GM19238 (cell line): ENCODE results near the gene DGKQ.

Experiments used
- DNase-seq: peaks from one replicate; pipeline ENCODE4 v3.0.0; 2011; ENCODE audit warnings: low spot score; ENCODE audit not compliant: insufficient read length

Gene DGKQ

GRCh38 chr4:962231-963208 is 10.8 kb downstream of the DGKQ start:
- no peak for DNase-seq

- no peak for DNase-seq
Measured at GRCh38 chr4:961351-962230, 11.8 kb downstream of the DGKQ start.

GRCh38 chr4:960636-961350 is 12.6 kb downstream of the DGKQ start:
- no peak for DNase-seq

DNA sequence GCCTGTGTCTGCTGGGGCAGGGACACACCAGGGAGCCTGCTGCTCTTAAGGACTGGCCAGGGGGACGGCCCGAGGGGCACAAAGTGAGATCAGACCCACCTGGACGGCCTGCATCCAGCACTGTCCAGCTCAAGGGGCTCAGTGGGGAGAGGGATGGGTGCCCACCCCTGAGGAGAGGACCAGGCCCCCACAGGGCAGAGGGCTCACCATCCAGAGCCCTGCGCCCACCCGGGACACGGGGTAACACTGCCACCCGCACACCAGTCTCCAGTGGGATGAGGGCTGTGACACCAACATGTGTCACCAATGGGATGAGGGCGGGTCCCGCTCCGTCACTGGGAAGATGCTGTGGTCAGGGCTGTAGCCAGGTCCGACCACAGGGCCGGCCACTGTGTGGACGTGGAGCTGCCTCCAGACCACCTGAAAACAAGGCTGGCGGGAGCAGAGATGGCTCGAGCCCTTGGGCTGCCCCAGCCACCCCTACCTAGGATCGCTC is 13.2 kb downstream of the DGKQ start:
- no peak for DNase-seq

DNA sequence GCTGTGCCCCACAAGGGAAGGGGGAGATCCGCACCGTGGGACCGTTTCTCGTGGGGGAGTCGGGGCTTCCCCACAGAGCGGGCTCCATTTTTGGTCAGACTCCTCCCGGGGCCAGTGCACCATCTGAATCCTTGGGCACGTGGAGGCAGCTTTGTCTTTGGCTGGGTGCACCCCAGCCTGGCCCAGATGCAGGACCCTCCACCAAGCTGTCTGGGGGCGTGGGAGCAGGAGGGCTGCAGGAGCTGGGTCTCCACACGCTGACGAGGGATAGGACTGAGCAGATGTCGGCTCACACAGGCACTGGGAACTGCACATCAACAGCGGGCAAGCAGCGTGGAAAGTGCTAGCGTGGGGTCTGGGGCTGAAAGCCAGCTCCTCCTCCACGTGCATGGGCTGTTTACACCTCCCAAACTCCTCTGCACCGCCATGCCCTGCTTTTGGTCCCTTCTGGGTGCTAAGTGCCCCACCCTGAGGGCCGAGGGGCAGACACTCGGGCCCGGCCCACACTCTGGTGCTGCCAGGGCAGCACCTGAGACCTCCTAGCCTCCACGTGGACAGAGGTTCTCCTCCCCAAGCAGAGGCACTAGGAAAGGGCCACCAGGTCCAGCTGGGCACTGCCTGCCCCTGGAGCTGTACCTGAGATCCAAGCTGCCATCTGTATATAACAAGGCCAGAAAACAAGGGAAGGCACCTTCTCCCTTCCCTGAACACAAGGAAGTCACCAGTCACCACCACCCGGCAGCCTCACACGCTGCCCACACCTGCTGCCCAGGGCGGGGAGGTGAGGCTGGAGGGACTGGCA is 13.8 kb downstream of the DGKQ start:
- DNase-seq: no peak

- no peak for DNase-seq
Measured at GRCh38 chr4:958696-959337, 14.6 kb downstream of the DGKQ start.

- no peak for DNase-seq
Measured at GRCh38 chr4:958314-958665, 15.1 kb downstream of the DGKQ start.

DNA sequence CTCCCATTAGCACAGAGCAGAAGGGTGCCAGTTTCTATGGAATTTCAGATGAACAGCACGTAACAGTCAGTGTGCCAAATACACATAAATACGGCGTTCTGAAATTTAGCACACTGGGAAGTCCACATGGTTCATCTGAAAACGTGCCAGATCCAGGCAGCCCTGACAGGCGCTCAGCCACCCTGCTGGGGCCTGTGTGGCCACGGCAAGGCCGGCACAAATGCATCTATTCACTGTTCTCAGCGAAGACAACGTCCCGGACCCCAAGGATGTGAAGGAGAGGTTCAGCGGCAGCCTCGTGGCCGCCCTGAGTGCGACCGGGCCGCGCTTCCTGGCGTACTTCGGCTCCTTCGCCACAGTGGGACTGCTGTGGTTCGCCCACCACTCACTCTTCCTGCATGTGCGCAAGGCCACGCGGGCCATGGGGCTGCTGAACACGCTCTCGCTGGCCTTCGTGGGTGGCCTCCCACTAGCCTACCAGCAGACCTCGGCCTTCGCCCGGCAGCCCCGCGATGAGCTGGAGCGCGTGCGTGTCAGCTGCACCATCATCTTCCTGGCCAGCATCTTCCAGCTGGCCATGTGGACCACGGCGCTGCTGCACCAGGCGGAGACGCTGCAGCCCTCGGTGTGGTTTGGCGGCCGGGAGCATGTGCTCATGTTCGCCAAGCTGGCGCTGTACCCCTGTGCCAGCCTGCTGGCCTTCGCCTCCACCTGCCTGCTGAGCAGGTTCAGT is 15.6 kb downstream of the DGKQ start:
- DNase-seq: no peak

DNA sequence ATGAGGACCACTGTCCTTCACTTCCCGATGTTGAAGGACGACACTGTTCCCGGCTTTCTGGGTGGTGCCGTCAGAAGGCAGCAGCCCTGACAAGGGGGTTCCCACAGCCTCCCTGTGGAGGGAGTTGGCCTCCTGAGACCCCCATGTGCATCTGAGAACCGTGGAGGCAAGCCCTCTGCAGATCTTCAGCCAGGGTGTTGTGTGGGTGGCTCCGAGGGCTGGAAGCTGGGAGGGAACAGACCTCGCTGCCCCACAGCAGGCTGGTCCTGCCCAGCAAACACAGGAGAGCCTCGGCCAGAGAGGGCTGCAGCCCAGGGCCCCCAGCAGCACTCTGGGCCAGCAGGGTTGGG is 16.2 kb downstream of the DGKQ start:
- DNase-seq: no peak

- DNase-seq: no peak
Measured at GRCh38 chr4:956531-957230, 16.7 kb downstream of the DGKQ start.

GRCh38 chr4:955931-956381 is 17.4 kb downstream of the DGKQ start:
- DNase-seq: no peak

DNA sequence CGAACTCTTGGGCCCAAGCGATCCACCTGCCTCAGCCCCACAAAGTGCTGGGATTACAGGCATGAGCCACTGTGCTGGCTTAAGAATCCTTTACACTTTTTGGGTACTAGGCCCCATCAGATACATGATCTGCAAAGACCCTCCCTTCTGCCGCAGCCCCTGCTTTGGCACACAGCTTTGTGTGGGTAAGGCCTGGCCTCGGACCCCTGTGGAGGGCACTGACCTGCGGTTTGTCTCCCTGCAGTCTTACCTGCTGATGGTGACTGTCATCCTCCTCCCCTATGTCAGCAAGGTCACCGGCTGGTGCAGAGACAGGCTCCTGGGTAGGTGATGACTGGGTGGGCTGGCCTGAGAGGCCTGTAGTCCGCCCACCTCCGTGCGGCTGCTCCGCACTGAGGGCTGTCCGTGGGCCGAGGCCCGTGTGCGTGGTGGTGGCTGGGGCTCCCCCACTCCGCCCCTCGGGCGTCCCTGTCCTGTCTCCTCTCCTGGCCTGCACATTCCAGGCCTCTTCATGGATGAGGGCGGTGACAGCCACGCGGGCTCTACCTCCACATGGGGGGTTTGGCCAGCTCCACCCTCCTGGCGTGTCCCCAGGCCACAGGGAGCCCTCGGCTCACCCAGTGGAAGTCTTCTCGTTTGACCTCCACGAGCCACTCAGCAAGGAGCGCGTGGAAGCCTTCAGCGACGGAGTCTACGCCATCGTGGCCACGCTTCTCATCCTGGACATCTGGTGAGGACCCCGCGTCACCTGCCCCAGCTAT is 18.0 kb downstream of the DGKQ start:
- DNase-seq: no peak

- no peak for DNase-seq
Measured at GRCh38 chr4:954211-955020, 19.0 kb downstream of the DGKQ start.

DNA sequence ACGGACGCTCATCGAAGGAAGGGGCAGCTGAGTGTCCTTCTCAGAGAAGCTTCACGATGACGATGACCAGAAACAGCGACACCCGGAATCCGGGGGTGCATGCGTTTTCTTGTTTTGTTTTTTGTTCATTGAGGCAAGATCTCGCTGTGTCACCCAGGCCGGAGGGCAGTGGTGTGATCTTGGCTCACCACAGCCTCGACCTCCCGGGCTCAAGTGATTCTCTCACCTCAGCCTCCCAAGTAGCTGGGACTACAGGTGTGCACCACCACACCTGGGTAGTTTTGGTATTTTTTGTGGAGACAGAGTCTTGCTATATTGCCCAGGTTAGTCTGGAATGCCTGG is 19.8 kb downstream of the DGKQ start:
- no peak for DNase-seq

DNA sequence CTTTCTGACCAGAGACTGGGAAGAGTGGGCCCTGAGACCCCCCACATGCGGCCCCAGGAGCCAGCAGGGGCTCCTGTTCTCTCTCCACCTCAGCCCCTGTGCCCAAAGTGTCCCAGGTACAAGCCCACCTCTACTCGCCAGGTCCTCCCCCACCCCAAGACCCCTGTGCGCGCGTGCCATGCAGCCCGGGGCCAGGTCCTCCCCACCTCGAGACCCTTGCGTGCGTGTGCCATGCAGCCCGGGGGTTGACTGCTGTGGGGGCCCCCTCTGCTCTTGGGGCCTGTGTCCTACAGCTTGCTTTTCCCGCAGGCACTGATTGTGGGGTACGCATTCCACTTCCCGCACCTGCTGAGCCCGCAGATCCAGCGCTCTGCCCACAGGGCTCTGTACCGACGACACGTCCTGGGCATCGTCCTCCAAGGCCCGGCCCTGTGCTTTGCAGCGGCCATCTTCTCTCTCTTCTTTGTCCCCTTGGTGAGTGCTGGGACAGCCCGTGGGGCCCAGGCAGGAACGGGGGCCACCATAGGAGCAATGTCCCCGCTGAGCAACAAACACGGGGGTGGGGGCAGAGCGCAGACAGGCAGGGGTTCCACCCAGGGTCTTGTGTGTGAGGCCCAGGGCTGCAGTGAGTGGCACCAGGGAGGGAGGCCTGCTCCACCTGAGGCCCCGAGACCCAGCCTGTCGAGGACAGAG is 20.3 kb downstream of the DGKQ start:
- DNase-seq: no peak

- DNase-seq: no peak
Measured at GRCh38 chr4:951594-952468, 21.5 kb downstream of the DGKQ start.
